Ishikawa (cell line): Measurements from ENCODE around the gene FAM171A1.

Source experiments
- CEBPB ChIP-seq: IDR thresholded peaks from 2 replicates; pipeline ENCODE4 v1.6.1; 2012
- CREB1 ChIP-seq: IDR thresholded peaks from 2 replicates; pipeline ENCODE4 v1.6.1; 2012; ENCODE audit warnings: low read depth
- EGR1 ChIP-seq: IDR thresholded peaks from 2 replicates; pipeline ENCODE4 v1.6.1; 2012
- EP300 ChIP-seq: IDR thresholded peaks from 2 replicates; pipeline ENCODE4 v1.6.1; 2012; ENCODE audit warnings: borderline replicate concordance
- FOXM1 ChIP-seq: IDR thresholded peaks from 2 replicates; pipeline ENCODE4 v1.6.1; 2012; ENCODE audit warnings: low read depth, borderline replicate concordance
- NFIC ChIP-seq: IDR thresholded peaks from 2 replicates; pipeline ENCODE4 v1.6.1; 2012
- RAD21 ChIP-seq: IDR thresholded peaks from 2 replicates; pipeline ENCODE4 v1.6.1; 2012; ENCODE audit warnings: low read depth
- TAF1 ChIP-seq: IDR thresholded peaks from 2 replicates; pipeline ENCODE4 v1.6.1; 2012; ENCODE audit warnings: low read depth, mild to moderate bottlenecking
- TCF12 ChIP-seq: IDR thresholded peaks from 2 replicates; pipeline ENCODE4 v1.6.1; 2012; ENCODE audit warnings: low read depth
- TEAD4 ChIP-seq: IDR thresholded peaks from 2 replicates; pipeline ENCODE4 v1.6.1; 2012
- YY1 ChIP-seq: IDR thresholded peaks from 2 replicates; pipeline ENCODE4 v1.6.1; 2012; ENCODE audit warnings: low read depth
- ZBTB7A ChIP-seq: IDR thresholded peaks from 2 replicates; pipeline ENCODE4 v1.6.1; 2012; ENCODE audit warnings: low read depth
- TF ChIP-seq, protein P1 (sequence below): IDR thresholded peaks from 2 replicates; pipeline ENCODE4 v1.6.1; 2012
- TF ChIP-seq, protein P2 (sequence below): IDR thresholded peaks from 2 replicates; pipeline ENCODE4 v1.6.1; 2012
- TF ChIP-seq, protein P3 (sequence below): IDR thresholded peaks from 2 replicates; pipeline ENCODE4 v1.6.1; 2012; ENCODE audit warnings: low read depth, mild to moderate bottlenecking

The FAM171A1 gene

DNA sequence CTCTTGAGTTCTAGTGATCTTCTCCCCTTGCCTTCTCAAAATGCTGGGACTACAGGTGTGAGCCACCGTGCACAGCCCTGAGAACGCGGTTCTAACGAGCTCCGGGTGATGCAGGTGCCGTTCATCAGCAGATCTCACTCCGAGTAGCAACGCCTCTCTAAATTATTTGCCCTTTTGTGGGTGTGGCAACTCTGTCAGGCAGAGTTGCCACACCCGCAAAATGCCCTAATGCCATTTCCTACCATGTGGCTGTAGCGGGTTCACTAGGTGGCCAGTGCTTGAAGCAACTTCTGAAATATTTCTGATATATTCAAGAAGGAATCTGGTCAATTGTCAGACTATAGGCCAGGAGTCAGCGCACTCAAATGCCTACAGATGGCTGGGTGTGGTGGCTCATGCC is 139.7 kb downstream of the FAM171A1 start:
- TF ChIP-seq CEBPB (no peak), ZBTB7A (no peak), RAD21 (no peak)
- TF ChIP-seq, protein P1, sequence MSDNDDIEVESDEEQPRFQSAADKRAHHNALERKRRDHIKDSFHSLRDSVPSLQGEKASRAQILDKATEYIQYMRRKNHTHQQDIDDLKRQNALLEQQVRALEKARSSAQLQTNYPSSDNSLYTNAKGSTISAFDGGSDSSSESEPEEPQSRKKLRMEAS = no peak
- TF ChIP-seq, protein P2, sequence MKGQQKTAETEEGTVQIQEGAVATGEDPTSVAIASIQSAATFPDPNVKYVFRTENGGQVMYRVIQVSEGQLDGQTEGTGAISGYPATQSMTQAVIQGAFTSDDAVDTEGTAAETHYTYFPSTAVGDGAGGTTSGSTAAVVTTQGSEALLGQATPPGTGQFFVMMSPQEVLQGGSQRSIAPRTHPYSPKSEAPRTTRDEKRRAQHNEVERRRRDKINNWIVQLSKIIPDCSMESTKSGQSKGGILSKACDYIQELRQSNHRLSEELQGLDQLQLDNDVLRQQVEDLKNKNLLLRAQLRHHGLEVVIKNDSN = no peak

DNA sequence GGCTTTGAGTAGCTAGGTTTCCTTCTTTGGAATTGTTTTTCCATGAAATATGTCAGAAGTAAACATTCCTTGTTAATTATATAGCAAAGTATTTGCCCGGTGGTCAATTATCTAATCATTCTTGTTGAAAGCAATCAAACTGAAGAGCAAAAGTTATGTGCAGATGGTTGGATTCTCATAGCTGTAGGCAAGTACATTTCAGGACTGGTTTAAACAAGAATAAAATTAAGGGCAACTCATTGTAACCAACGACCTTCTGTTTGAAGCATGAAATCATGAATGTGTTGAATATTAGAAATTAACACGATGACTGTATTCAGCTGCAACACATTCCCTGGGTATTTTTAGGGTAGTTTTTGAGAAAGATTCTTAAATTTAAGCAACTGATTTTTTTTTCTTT is 140.8 kb downstream of the FAM171A1 start:
- TF ChIP-seq CREB1 (no peak), TEAD4 (no peak), CEBPB (no peak), TAF1 (no peak), EGR1 (no peak), ZBTB7A (no peak), NFIC (no peak), FOXM1 (no peak), YY1 (no peak), RAD21 (no peak), EP300 (no peak), TCF12 (no peak)
- TF ChIP-seq, protein P1 = no peak
- TF ChIP-seq, protein P3, sequence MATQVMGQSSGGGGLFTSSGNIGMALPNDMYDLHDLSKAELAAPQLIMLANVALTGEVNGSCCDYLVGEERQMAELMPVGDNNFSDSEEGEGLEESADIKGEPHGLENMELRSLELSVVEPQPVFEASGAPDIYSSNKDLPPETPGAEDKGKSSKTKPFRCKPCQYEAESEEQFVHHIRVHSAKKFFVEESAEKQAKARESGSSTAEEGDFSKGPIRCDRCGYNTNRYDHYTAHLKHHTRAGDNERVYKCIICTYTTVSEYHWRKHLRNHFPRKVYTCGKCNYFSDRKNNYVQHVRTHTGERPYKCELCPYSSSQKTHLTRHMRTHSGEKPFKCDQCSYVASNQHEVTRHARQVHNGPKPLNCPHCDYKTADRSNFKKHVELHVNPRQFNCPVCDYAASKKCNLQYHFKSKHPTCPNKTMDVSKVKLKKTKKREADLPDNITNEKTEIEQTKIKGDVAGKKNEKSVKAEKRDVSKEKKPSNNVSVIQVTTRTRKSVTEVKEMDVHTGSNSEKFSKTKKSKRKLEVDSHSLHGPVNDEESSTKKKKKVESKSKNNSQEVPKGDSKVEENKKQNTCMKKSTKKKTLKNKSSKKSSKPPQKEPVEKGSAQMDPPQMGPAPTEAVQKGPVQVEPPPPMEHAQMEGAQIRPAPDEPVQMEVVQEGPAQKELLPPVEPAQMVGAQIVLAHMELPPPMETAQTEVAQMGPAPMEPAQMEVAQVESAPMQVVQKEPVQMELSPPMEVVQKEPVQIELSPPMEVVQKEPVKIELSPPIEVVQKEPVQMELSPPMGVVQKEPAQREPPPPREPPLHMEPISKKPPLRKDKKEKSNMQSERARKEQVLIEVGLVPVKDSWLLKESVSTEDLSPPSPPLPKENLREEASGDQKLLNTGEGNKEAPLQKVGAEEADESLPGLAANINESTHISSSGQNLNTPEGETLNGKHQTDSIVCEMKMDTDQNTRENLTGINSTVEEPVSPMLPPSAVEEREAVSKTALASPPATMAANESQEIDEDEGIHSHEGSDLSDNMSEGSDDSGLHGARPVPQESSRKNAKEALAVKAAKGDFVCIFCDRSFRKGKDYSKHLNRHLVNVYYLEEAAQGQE = no peak
- TF ChIP-seq, protein P2 = no peak

DNA sequence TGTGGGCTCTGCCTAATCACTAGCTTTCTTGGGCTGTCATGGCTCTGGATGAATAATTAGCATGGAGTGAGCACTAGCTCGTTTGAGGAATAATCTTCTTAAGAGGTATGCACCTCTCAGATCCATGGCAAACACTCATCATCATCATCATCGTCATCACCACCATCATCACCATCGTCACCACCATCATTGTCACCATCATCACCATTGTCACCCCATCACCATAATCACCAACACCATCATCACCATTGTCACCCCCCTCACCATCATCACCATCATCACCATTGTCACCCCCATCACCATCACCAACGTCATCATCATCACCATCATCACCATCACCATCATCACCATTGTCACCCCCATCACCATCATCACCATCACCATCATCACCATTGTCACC is 141.8 kb downstream of the FAM171A1 start:
- no peak for TF ChIP-seq EGR1
- TF ChIP-seq NFIC = no peak
- TF ChIP-seq, protein P2 = no peak
- TF ChIP-seq, protein P1 = no peak
- no peak for TF ChIP-seq TAF1
- TF ChIP-seq, protein P3 = no peak
- TF ChIP-seq FOXM1 = no peak
- TF ChIP-seq EP300 = no peak
- TF ChIP-seq YY1 = no peak
- TF ChIP-seq TCF12 = no peak
- TF ChIP-seq TEAD4 = no peak
- TF ChIP-seq RAD21 = no peak
- TF ChIP-seq CREB1 = no peak
- TF ChIP-seq CEBPB = no peak
- TF ChIP-seq ZBTB7A = no peak

DNA sequence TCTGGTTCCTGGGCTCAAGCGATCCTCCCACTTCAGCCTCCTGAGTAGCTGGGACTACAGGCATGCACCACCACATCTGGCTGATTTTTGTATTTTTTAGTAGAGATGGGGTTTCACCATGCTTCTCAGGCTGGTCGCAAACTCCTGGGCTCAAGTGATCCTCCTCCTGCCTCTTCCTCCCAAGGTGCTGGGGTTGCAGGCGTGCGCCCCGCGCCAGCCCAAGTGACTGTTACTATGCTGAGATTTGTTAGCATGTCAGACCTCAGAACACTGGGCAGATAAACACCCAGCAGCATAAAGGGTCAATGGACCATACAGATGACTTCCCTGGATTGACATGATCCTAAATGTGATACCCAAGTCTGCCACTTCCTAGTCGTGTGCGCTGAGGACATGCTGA is 142.7 kb downstream of the FAM171A1 start:
- TF ChIP-seq TAF1 (no peak), FOXM1 (no peak), EP300 (no peak), YY1 (no peak), EGR1 (no peak), CREB1 (no peak), TCF12 (no peak), TEAD4 (no peak), ZBTB7A (no peak)
- TF ChIP-seq, protein P2 = no peak
- TF ChIP-seq, protein P1 = no peak
